K562 (cell line): ENCODE measurements around the gene PPP4C. TPM values are rescaled to one million over a fixed set of nuclear protein-coding genes. Genes with fewer than 3 reads are reported as not detected.

Experiments used
- BHLHE40 ChIP-seq: IDR thresholded peaks from 2 replicates; pipeline ENCODE4 v1.6.1; 2011; ENCODE audit warnings: low read length, improper control_type of control experiment
- CC2D1A ChIP-seq: fragments of 450-650 bp; IDR thresholded peaks from 2 replicates; pipeline ENCODE4 v1.6.1; 2017; ENCODE audit warnings: mild to moderate bottlenecking
- CREB1 ChIP-seq, 2 experiments: sonication (generic) in 1 of 2; formaldehyde crosslinking in 1 of 2; IDR thresholded peaks; 2 replicates each; pipeline versions ENCODE4 v1.6.1 to v1.8.0; 2012 to 2022; ENCODE audit warnings: inconsistent platforms in 1 of 2, mild to moderate bottlenecking in 1 of 2, missing genetic modification reagents in 1 of 2, moderate library complexity in 1 of 2
- HLTF ChIP-seq: fragments of 450-650 bp; IDR thresholded peaks from 2 replicates; pipeline ENCODE4 v1.6.1; 2016
- HNRNPL ChIP-seq: fragments of 200-400 bp; formaldehyde crosslinking; IDR thresholded peaks from 2 replicates; pipeline ENCODE4 v1.6.1; 2017; ENCODE audit warnings: low read depth, mild to moderate bottlenecking, low read length
- MYNN ChIP-seq, 2 experiments: sonication (generic); formaldehyde crosslinking in 1 of 2; IDR thresholded peaks; 2 replicates each; pipeline versions ENCODE4 v1.5.0 to v1.6.1; 2016 to 2020; ENCODE audit warnings: antibody characterized with exemption in 1 of 2, missing genetic modification reagents in 1 of 2
- NFRKB ChIP-seq: fragments of 450-650 bp; IDR thresholded peaks from 2 replicates; pipeline ENCODE4 v1.6.1; 2016; ENCODE audit warnings: low read depth
- RBM15 ChIP-seq: fragments of 200-400 bp; formaldehyde crosslinking; IDR thresholded peaks from 2 replicates; pipeline ENCODE4 v1.6.1; 2018; ENCODE audit warnings: mild to moderate bottlenecking, low read length, moderate library complexity; ENCODE audit not compliant: insufficient read depth
- SMARCA5 ChIP-seq: fragments of 450-650 bp; IDR thresholded peaks from 2 replicates; pipeline ENCODE4 v1.6.1; 2016
- SUPT5H ChIP-seq: fragments of 450-650 bp; IDR thresholded peaks from 2 replicates; pipeline ENCODE4 v1.6.1; 2016
- TEAD4 ChIP-seq, 2 experiments: sonication (generic) in 1 of 2; formaldehyde crosslinking in 1 of 2; IDR thresholded peaks; 2 replicates each; pipeline versions ENCODE4 v1.6.1 to v1.8.0; 2012 to 2022; ENCODE audit warnings: borderline replicate concordance in 1 of 2, inconsistent platforms in 1 of 2, low read length in 1 of 2, mild to moderate bottlenecking in 1 of 2, missing genetic modification reagents in 1 of 2
- TRIM24 ChIP-seq, 2 experiments: fragments of 450-650 bp; IDR thresholded peaks; 2 replicates each; pipeline ENCODE4 v1.6.1; 2016
- ZFP1 ChIP-seq: fragments of 450-650 bp; formaldehyde crosslinking; IDR thresholded peaks from 2 replicates; pipeline ENCODE4 v1.4.0; 2020; ENCODE audit warnings: mild to moderate bottlenecking, mixed read lengths
- ZFX ChIP-seq: sonication (generic); formaldehyde crosslinking; IDR thresholded peaks from 2 replicates; pipeline ENCODE4 v1.8.0; 2022; ENCODE audit warnings: mild to moderate bottlenecking, missing genetic modification reagents, moderate library complexity
- ZNF133 ChIP-seq: fragments of 250-450 bp; sonication (Bioruptor Pico); IDR thresholded peaks from 2 replicates; pipeline ENCODE4 v1.4.0; 2020; ENCODE audit warnings: mild to moderate bottlenecking
- ZNF232 ChIP-seq: sonication (generic); formaldehyde crosslinking; IDR thresholded peaks from 2 replicates; pipeline ENCODE4 v1.8.0; 2022; ENCODE audit warnings: mild to moderate bottlenecking, missing genetic modification reagents
- ZNF717 ChIP-seq: fragments of 250-450 bp; sonication (Bioruptor Pico); IDR thresholded peaks from 2 replicates; pipeline ENCODE4 v1.5.0; 2021
- polyA plus RNA-seq, 8 experiments: library from polyadenylated mRNA; depleted of rRNA in 4 of 8; stranded (reverse) in 5 of 8; unstranded in 3 of 8; fragments of >200 nt; fragmentation: Nextera tagmentation in 2 of 8; fragmentation: Illumina TruSeq in 1 of 8; extraction: Ambion mirVana in 2 of 8; extraction: Trizol in 1 of 8; gene quantifications; 2 replicates each; pipeline versions ENCODE4 v1.2.1 to v1.2.3, GENCODE V29; 2011 to 2014; ENCODE audit warnings: inconsistent platforms in 1 of 8, missing spikeins in 1 of 8
- total RNA-seq, 7 experiments: library from RNA; depleted of rRNA in 6 of 7; stranded (reverse); fragments of >200 nt in 6 of 7; fragmentation: Illumina TruSeq in 2 of 7; extraction: Trizol in 2 of 7; gene quantifications; 2 replicates each; pipeline versions ENCODE4 v1.2.1 to v1.2.3, GENCODE V29; 2011 to 2021; ENCODE audit warnings: low replicate concordance in 1 of 7
- TF ChIP-seq, protein P1 (sequence below), 2 experiments: fragments of 450-650 bp; formaldehyde crosslinking in 1 of 2; IDR thresholded peaks; 2 replicates each; pipeline versions ENCODE4 v1.4.0 to v1.6.1; 2014 to 2020; ENCODE audit warnings: mild to moderate bottlenecking in 2 of 2, borderline replicate concordance in 1 of 2, low read depth in 1 of 2
- TF ChIP-seq, protein P2 (sequence below): fragments of 450-650 bp; IDR thresholded peaks from one replicate; pipeline ENCODE4 v1.6.1; 2018; ENCODE audit warnings: mild to moderate bottlenecking, moderate library complexity; ENCODE audit not compliant: partially characterized antibody

The PPP4C gene
- total and polyA plus RNA-seq, 9 of the 15 experiments (the other 6 are each of a cell fraction or from before 2014, with no cell fraction given) = 3.5 to 183 (median 131) TPM

DNA sequence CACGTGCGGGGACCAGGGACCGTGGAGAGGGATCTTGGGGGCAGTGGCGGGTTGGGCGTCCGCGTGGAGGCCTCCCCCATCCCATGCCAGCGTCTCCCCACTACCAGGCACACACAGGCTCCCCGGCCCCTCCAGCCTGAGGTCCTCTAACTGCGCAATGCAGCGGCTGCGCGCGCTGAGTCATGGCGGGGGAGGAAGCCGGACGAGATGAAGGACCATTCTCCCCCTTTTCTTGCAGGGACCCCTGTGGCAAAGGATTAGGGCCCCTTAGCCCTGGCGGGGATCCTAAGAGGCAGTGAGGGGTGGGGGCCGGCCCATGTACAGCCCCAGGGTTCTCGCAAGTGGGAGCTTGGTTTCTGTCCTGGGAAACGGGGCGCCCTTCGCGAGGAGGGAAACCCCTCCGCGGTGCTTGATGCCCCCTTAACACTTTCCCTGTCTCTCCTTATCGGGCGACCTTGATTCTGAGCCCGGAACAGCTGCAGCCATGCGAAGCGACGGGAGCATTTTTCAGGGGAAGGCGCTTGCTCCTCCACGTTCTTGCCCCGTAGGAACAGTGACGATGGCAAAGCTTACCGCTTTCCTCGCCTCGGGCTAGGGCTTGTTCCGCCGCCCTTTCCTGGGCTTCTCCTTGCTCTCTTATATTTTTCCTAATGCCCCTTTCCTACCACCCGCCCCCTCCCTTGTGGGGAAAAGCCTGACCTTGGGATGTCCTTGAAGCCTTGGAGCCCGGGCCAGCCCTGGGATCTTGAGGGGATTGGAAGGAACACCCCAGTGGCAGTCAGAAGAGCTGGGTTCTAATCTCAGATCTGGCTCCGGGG lies 9.6 kb upstream of the PPP4C start (continued):
- TF ChIP-seq, protein P1, sequence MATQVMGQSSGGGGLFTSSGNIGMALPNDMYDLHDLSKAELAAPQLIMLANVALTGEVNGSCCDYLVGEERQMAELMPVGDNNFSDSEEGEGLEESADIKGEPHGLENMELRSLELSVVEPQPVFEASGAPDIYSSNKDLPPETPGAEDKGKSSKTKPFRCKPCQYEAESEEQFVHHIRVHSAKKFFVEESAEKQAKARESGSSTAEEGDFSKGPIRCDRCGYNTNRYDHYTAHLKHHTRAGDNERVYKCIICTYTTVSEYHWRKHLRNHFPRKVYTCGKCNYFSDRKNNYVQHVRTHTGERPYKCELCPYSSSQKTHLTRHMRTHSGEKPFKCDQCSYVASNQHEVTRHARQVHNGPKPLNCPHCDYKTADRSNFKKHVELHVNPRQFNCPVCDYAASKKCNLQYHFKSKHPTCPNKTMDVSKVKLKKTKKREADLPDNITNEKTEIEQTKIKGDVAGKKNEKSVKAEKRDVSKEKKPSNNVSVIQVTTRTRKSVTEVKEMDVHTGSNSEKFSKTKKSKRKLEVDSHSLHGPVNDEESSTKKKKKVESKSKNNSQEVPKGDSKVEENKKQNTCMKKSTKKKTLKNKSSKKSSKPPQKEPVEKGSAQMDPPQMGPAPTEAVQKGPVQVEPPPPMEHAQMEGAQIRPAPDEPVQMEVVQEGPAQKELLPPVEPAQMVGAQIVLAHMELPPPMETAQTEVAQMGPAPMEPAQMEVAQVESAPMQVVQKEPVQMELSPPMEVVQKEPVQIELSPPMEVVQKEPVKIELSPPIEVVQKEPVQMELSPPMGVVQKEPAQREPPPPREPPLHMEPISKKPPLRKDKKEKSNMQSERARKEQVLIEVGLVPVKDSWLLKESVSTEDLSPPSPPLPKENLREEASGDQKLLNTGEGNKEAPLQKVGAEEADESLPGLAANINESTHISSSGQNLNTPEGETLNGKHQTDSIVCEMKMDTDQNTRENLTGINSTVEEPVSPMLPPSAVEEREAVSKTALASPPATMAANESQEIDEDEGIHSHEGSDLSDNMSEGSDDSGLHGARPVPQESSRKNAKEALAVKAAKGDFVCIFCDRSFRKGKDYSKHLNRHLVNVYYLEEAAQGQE (IDR thresholded peaks at IDR 0.05; ENCODE audit: borderline replicate concordance) = no peak
- TF ChIP-seq, protein P1 (CRISPR knock-in tag; IDR thresholded peaks at IDR 0.05; ENCODE audit: low read depth) = 0 out of 2 replicates have a peak, but pooled peaks have one; percentile 48
- TF ChIP-seq ZNF232 (CRISPR knock-in tag) (no peak), SUPT5H (peak; percentile 63; the same call in 1 of the 2 replicates), ZNF717 (CRISPR knock-in tag) (0 out of 2 replicates have a peak, but pooled peaks have one; percentile 57), BHLHE40 (no peak), ZFX (CRISPR knock-in tag) (peak; percentile 53; the same call in 1 of the 2 replicates), TRIM24 (IDR thresholded peaks at IDR 0.05) (no peak), TEAD4 (IDR thresholded peaks at IDR 0.05; ENCODE audit: low read length) (no peak), TEAD4 (CRISPR knock-in tag; IDR thresholded peaks at IDR 0.05; ENCODE audit: borderline replicate concordance) (no peak), NFRKB (peak; percentile 29; the same call in 1 of the 2 replicates), MYNN (IDR thresholded peaks at IDR 0.05) (no peak), MYNN (CRISPR knock-in tag; IDR thresholded peaks at IDR 0.05) (no peak), CREB1 (IDR thresholded peaks at IDR 0.05) (no peak), CREB1 (CRISPR knock-in tag; IDR thresholded peaks at IDR 0.05) (no peak), ZFP1 (no peak), SMARCA5 (0 out of 2 replicates have a peak, but pooled peaks have one; percentile 36), HLTF (0 out of 2 replicates have a peak, but pooled peaks have one; percentile 43), HNRNPL (peak; percentile 14; the same call in 1 of the 2 replicates), RBM15 (no peak), CC2D1A (0 out of 2 replicates have a peak, but pooled peaks have one; percentile 11), ZNF133 (no peak)
- TF ChIP-seq, protein P2, sequence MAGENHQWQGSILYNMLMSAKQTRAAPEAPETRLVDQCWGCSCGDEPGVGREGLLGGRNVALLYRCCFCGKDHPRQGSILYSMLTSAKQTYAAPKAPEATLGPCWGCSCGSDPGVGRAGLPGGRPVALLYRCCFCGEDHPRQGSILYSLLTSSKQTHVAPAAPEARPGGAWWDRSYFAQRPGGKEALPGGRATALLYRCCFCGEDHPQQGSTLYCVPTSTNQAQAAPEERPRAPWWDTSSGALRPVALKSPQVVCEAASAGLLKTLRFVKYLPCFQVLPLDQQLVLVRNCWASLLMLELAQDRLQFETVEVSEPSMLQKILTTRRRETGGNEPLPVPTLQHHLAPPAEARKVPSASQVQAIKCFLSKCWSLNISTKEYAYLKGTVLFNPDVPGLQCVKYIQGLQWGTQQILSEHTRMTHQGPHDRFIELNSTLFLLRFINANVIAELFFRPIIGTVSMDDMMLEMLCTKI = no peak
